ENCODE results near the gene ATP6V1G1. TPM values are rescaled to one million over a fixed set of nuclear protein-coding genes. Genes with fewer than 3 reads are reported as not detected.

The ATP6V1G1 gene
- total and polyA plus RNA-seq, 10 donors, result 82.3 to 272 (median 193) TPM

- H3K4me1 ChIP-seq, result peaks cover 40 to 83% (median 65%) of the 10 kb centered on the region in 6 donors
- DNase-seq, result no peak
- no peaks in the 10 kb centered on the region for H3K9me3 ChIP-seq
- peak overlapping the region; percentile 67 to 93 (median 70) for H3K4me3 ChIP-seq
- intact Hi-C loops (cut with DNase I; ENCODE audit: low total_unique reads), result no loop called here
- peak overlapping the region; percentile 90 to 98 (median 94) for H3K27ac ChIP-seq
- no peaks in the 10 kb centered on the region for H3K27me3 ChIP-seq (replicated peaks in 1 of 7)
- TF ChIP-seq POLR2AphosphoS5 (IDR thresholded peaks at IDR 0.05) (peak in 1 of 3 donors; percentile 48), CTCF (IDR thresholded peaks at IDR 0.05 in 8 of 11, conservative IDR thresholded peaks at IDR 0.05 in 3 of 11) (no peak)
- WGBS, 5 donors, result 29 to 39% (median 34%) methylated on average over 4 of the region's 4 CpGs
- peaks cover 0 to under 1% (median 0%) of the 10 kb centered on the region in 6 donors for H3K36me3 ChIP-seq
Measured at GRCh38 chr9:114612272-114612923, 24.8 kb downstream of the ATP6V1G1 start.

- H3K36me3 ChIP-seq, result peaks cover 0 to 8% (median 2%) of the 10 kb centered on the region in 6 donors
- H3K27ac ChIP-seq, result peak overlapping the region; percentile 36 to 98 (median 94)
- H3K27me3 ChIP-seq (replicated peaks in 1 of 7), result no peaks in the 10 kb centered on the region
- intact Hi-C loops (cut with DNase I; ENCODE audit: low total_unique reads), result no loop called here
- peak overlapping the region in 3 of 8 donors; percentile 67 to 93 (median 81) for H3K4me3 ChIP-seq
- H3K4me1 ChIP-seq, result peaks cover 47 to 84% (median 67%) of the 10 kb centered on the region in 6 donors
- WGBS, 5 donors, result 58 to 84% (median 72%) methylated on average over 7 of the region's 7 CpGs
- no peaks in the 10 kb centered on the region for H3K9me3 ChIP-seq
- DNase-seq, result no peak
- TF ChIP-seq POLR2AphosphoS5 (IDR thresholded peaks at IDR 0.05) (no peak), CTCF (IDR thresholded peaks at IDR 0.05 in 8 of 11, conservative IDR thresholded peaks at IDR 0.05 in 3 of 11) (no peak), POLR2A (IDR thresholded peaks at IDR 0.05) (no peak)
Measured at GRCh38 chr9:114613087-114613486, 25.5 kb downstream of the ATP6V1G1 start.

- H3K36me3 ChIP-seq, result peaks cover 0 to 16% (median 6%) of the 10 kb centered on the region in 6 donors
- intact Hi-C loops (cut with DNase I; ENCODE audit: low total_unique reads), result no loop called here
- no peak for TF ChIP-seq POLR2AphosphoS5 (IDR thresholded peaks at IDR 0.05)
- no peak for TF ChIP-seq CTCF (IDR thresholded peaks at IDR 0.05 in 8 of 11, conservative IDR thresholded peaks at IDR 0.05 in 3 of 11)
- no peak for TF ChIP-seq POLR2A (IDR thresholded peaks at IDR 0.05)
- WGBS, 5 donors, result 58 to 62% (median 61%) methylated on average over 3 of the region's 3 CpGs
- H3K4me1 ChIP-seq, result peaks cover 47 to 92% (median 73%) of the 10 kb centered on the region in 6 donors
- peak overlapping the region in 6 of 8 donors; percentile 9 to 98 (median 94) for H3K27ac ChIP-seq
- no peak for DNase-seq
- peak overlapping the region in 1 of 8 donors; percentile 93 for H3K4me3 ChIP-seq
- no peaks in the 10 kb centered on the region for H3K27me3 ChIP-seq (replicated peaks in 1 of 7)
- no peaks in the 10 kb centered on the region for H3K9me3 ChIP-seq
Measured at GRCh38 chr9:114613919-114614318, 26.4 kb downstream of the ATP6V1G1 start.

- no peak overlapping the region for H3K4me3 ChIP-seq
- DNase-seq, result no peak
- intact Hi-C loops (cut with DNase I; ENCODE audit: low total_unique reads), result no loop called here
Measured at GRCh38 chr9:114614373-114614772, 26.8 kb downstream of the ATP6V1G1 start.

More at GRCh38 chr9:114614373-114614772, 26.8 kb downstream of the ATP6V1G1 start:
- TF ChIP-seq POLR2A (IDR thresholded peaks at IDR 0.05), result no peak
- no peak for TF ChIP-seq POLR2AphosphoS5 (IDR thresholded peaks at IDR 0.05)
- Histone ChIP-seq H3K27me3 (replicated peaks in 1 of 7) (no peaks in the 10 kb centered on the region), H3K4me1 (peaks cover 47 to 95% (median 75%) of the 10 kb centered on the region in 6 donors), H3K27ac (peak overlapping the region in 6 of 8 donors; percentile 9 to 98 (median 94)), H3K9me3 (no peaks in the 10 kb centered on the region), H3K36me3 (peaks cover 0 to 19% (median 6%) of the 10 kb centered on the region in 6 donors)
- 87 to 95% (median 91%) methylated on average over 3 of the region's 3 CpGs for WGBS, 5 donors
